ENCODE results near the gene DNAJB1.
"Not testable (repeated sequence)": the region's sequence is repeated elsewhere in the genome, so short reads cannot be mapped to it uniquely, and the experiment has no call there.

The DNAJB1 gene

DNA sequence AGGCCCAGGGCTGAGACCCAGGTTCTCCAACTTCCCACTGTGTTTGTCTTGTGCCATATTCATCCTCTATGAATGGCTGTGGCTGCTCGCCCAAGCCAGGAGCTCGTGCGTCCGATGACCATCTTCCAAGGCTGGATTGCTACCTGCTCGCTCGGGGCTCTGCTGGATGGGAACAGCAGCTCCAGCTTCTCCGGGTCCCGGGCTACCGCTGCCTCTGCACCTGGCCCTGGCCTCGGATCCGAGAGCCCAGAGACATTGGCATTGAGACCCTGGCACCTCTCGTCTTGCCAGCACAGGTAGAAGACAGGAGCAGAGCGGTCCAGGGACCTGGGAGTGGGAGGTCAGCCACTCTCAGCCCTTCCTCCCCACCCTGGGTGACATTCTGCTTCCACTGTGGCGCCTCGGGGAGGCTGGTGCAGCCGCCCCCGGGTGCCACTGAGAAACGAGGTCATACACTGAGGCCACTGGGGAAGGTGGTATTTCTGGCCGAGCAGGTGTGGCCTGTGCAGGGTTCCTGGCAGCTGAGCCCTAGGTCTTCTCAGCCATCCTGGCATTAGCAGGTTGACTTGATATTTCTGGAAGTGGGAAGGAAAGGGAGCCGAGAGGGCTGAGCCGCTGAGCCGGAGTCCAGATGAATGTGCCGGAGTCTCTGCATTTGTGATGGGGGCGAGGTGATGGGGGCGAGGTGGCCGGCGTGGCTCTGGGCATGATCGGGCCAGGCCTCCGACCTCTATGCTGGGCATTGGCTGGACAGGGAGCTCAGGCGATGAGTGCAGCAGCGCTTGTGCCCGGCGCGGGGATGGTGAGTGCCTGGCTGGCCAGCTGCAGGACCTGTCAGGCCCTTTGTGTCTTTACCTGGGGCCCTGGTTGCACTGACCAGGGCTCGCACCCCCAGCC, 35.1 kb upstream of the DNAJB1 start:
- DNase-seq (ENCODE audit: low read depth in 3 of 3) = no peak

DNA sequence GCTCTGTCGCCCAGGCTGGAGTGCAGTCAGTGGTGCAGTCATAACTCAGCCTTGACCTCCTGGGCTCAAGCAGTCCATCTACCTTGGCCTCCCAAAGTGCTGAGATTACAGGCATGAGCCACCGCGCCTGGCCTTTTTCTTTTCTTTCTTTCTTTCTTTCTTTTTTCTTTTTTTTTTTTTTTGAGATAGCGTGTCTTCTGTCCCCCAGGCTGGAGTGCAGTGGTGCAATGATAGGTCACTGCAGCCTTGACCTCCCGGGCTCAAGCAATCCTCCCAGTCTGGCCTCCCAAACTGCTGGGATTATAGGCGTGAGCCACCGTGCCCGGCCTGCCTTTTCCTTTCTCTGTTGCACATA, 33.8 kb upstream of the DNAJB1 start:
- DNase-seq (ENCODE audit: low read depth in 3 of 3) = not testable (repeated sequence)

DNA sequence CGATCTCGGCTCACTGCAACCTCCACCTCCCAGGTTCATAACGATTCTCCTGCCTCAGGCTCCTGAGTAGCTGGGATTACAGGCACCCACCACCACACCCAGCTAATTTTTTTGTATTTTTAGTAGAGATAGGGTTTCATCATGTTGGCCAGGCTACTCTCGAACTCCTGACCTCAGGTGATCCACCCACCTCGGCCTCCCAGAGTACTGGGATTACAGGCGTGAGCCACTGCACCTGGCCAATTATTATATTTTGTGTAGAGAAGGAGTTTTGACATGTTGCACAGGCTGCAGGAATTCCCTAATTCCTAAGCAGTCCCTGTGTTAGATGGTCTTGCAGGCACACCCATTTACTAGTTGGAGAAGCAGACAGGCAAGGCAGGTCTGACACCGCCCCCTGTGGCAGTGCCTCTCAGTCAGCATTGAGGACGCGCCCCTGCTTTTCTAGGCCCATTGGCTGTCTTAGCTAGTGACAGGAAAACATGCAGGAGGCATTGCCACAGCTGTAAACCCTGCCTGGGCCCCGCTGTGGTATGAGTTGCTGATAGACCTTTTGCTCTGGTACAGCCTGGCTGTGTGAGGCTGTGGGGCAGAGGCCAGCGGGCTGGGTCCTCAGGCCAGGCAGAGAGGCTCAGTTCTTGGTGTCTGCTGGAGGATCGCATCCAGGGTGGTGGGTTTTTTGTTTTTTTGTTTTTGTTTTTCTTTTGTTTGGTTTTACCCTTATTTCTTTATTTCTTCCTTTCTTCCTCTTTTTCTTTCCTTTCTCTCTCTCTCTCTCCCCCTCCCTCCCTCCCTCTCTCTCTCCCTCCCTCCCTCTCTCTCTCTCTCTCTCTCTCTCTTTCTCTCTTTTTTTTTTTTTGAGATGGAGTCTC, 33.2 kb upstream of the DNAJB1 start:
- DNase-seq (ENCODE audit: low read depth in 3 of 3) = peak in 2 of 3 experiments; percentile 48 to 58

DNA sequence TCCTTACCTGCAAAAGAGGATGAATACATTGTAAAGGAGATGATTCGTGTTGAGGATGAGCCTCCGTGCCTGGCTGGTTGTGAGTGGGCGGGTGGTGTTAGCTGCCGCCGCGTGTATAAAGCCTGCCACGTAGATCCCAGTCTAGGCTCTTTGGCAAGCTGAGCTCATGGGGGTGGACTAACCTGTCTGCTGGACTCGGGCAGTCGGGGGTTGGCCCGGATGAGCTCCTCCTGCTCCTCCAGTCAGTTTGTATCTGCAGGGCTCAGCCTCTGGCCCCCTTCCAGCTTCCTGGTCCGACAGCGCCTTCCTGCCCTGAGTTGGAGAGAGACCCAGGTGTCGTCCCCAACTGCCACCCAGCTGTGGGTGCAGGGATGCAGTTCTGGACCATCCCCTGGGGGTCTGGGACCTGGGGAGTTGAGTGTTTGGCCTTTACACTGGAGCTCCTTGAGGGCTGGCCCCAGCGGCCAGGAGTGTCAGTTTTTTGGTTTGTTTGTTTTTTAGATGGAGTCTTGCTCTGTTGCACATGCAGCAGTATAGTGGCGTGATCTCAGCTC, 32.1 kb upstream of the DNAJB1 start:
- DNase-seq (ENCODE audit: low read depth in 3 of 3) = no peak

DNA sequence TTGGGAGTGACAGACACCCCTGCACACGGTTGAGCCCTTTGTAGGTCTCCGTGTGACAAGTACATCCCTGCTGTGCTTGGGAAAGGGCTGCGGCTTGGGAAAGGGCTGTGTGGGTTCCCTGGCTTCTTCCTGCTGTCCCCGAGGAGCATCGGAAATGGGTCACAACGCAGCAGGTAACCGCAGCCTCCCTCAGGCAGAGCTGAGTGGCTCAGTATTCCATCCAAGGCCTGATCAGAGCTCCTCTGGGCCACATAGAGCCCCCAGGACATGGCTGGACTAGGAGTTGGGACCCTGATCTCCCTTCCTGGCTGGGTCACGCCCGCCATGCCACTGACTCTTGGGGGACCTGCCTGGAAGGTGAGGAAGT, 27.5 kb upstream of the DNAJB1 start:
- no peak for DNase-seq (ENCODE audit: low read depth in 3 of 3)

DNA sequence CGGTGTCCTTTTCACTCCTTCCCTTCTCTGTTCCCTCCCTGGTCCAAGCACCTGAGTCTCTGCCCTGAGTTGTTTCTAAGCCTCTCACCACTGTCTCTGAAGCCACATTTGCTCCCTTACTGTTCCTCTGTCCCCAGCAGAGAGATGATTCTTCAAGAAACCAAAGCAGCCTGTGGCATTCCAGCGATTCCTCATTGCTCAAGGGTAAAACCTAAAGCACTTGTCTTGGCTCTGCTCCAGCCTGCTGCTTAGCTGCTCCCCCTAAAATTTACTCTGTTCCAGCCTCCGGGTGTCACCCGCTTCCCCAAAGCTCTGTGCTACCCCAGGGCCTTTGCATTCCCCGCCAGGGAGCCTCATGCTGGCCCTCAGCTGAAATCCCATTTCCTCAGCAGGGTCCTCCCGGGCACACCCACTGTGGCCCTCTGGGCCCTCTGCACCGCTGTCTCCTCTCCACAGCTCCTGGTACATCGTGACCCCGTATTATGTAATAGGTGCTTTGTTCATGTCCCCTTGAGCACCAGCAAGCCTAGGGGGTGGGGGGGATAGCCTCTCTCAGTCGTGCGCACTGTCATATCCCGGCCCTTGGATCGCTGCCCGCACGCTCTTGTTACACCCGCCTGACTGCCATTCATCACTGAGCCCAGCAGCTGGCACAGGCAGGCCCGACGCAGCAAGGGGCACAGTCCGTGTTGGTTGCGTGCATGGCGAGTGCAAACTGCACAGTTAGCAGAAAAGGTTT, 26.9 kb upstream of the DNAJB1 start:
- DNase-seq (ENCODE audit: low read depth in 3 of 3) = no peak

DNA sequence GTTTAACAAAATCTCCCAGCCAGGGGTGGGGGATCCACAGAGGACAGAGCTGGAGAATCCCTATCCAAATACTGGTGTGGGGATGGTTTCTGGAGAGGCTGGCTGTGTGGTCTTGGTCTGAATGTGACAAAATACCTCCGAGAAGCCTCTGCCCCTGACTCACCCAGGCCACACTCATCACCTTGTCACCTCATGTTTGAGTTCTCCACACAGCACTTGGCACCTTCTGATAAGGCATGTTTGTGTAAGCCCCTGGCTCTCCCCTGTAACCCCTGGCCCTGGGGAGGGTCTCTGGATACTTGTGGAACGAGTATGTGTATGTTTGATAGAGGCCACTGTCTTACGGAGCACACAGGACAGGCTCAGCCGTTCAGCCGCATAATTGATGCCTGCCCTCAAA, 25.9 kb upstream of the DNAJB1 start:
- no peak for DNase-seq (ENCODE audit: low read depth in 3 of 3)

DNA sequence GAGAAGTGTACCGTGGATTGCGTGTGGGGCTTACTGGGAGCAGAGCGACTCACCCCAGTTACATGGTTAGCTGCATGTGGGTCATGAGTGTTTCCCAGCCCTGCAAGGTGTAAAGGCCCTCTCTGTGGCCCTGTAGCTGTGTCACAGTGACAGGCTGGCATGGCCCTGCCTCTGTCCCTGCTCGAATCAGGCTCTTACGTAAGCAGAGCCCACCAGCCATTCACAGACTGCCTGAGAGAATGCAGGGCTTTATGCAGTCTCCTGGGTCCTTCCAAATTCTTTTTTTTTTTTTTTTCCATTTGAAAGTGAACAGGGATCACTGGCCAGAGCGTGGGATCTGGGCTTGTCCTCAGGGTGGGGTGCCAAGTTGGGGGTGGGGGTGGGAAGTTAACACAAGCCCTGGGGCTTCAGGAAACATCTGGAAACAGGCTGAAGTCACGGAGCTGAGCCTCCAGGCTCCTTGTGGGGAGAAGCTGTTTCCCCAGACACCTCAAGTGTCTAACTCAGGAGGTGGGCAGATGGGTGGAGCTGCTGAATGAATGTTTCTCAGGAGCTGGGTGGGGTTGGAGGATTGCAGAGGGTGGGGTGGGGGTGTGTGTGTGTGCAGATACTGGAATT, 24.6 kb upstream of the DNAJB1 start:
- no peak for DNase-seq (ENCODE audit: low read depth in 3 of 3)

DNA sequence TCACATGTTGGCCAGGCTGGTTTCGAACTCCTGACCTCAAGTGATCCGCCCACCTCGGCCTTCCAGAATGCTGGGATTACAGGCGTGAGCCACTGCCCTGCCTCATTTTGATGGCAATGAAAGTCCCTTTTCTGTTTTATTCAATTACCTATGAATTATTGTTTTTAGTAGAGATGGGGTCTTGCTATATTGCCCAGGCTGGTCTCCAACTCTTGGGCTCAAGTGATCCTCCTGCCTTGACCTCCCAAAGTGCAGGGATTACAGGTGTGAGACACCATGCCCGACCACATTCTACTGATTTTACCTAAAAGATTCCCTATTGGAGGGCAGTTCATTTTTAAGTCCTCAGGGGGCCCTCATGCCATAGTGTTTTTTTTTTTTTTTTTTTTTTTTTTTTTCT, 23.8 kb upstream of the DNAJB1 start:
- not testable (repeated sequence) for DNase-seq (ENCODE audit: low read depth in 3 of 3)

DNA sequence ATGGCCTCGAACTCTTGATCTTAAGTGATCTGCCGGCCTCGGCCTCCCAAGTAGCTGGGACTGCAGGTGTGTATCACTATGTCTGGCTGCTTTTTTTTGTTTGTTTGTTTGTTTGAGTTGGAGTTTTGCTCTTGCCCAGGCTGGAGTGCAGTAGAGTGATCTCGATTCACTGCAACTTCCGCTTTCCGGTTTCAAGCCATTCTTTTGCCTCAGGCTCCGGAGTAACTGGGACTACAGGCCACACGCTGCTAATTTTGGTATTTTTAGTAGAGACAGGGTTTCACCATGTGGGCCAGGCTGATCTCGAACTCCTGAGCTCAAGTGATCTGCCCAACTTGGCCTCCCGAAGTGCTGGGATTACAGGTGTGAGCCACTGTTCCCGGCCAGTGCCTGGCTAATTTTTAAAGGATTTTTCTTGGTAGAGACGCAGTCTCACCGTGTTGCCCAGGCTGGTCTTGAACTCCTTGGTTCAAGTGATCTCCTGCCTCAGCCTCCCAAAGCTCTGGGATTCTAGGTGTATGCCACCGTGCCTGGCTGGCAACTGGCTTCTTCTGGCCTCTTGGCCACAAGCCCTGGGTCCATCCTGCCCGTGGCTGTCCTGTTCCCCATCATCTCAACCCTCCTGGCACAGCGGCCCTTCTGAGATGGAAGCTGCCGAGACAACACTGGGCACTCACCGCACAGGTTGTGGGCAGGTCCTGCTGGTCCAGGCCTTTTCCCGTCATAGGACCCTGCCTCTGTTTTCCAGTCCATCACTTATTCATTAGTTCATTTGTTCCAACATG, 22.7 kb upstream of the DNAJB1 start:
- DNase-seq (ENCODE audit: low read depth in 3 of 3) = no peak

DNA sequence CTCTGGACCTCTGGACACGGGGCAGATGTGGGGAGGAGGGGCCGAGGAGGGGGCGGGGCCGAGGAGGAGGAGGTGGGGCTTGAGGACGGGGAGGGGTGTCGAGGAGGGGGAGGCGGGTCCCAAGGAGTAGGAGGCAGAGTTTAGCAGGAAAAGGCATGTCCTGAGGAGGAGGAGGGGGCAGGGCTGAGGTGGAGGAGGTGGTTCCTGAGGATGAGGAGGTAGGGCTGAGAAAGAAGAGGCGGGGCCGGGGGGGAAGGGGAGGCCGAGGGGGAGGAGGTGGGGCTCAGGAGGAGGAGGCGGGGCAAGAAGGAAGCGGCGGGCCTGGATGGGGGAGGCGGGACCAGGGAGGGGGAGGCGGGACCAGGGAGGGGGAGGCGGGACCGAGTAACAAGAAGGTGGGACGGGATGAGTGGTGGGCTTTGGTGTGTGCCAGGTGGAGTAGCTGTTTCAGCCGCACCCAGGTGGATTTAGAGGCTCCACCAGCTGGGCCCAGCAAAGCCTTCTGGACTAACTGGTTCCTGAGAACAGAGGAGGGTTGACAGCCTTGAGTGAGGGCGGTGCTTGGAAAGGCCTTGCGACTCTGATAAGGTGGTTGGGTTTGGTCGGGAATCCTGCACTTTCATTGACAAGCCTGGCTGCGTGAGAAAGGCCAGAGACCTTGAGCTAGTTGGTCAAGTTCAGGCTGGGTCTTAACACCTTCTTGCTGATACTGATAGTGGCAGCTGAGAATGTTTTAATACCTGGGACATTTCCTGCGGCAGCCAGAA, 18.9 kb upstream of the DNAJB1 start:
- no peak for DNase-seq (ENCODE audit: low read depth in 3 of 3)

DNA sequence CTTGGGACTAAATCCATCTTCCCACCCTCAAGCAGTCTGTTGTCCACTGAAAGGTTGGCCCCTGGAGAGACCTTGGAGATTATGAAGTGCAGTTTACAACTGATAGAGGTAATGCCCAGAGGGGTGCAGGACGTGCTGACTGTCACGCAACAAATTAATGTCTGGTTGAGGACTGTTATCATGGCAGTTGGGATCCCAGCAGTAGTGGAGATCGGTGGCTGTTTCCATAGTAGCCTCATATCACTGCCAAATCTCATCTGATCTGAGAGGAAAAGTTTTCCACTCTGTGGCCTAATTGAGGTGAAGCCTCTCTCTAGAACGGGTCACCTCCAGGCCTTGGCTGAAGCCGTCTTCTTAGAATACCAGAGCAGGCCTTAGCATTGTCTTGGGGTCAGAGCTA, 15.3 kb upstream of the DNAJB1 start:
- no peak for DNase-seq (ENCODE audit: low read depth in 3 of 3)

DNA sequence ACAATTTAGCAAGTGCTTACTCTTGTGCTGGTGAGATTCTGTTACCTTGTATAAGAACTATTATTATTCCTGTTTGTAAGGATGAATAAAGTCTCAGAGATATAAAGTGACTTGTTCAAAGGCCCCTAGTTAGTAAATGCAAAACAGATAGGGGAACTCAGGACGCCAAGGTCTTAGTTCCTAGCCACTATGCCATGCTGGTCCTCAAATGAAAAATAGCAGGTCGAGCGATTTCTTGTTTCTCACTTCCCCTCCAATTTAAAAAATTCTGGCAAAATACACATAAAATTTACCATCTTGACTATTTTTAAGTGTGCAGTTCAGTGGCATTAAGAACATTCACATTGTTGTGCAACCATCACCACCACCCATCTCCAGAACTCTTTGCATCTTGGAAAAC, 12.3 kb upstream of the DNAJB1 start:
- DNase-seq (ENCODE audit: low read depth in 3 of 3) = no peak

DNA sequence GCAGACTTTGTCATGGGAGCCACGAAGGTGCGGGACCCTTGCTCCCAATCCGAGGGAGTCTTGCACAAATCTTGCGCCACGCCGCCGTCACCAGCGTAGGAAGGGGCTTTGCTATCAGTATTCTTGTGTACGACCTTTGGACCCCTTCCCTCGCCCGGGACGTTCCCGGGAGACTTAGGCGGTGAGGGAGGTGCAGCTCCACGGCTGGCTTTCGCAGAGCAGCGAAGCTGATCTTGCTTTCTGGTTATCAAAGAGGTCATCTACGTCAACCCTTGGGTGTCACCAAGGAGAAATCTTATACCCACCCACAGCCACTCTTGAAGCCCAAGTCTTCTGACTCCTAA, 11.8 kb upstream of the DNAJB1 start:
- DNase-seq (ENCODE audit: low read depth in 3 of 3) = no peak

DNA sequence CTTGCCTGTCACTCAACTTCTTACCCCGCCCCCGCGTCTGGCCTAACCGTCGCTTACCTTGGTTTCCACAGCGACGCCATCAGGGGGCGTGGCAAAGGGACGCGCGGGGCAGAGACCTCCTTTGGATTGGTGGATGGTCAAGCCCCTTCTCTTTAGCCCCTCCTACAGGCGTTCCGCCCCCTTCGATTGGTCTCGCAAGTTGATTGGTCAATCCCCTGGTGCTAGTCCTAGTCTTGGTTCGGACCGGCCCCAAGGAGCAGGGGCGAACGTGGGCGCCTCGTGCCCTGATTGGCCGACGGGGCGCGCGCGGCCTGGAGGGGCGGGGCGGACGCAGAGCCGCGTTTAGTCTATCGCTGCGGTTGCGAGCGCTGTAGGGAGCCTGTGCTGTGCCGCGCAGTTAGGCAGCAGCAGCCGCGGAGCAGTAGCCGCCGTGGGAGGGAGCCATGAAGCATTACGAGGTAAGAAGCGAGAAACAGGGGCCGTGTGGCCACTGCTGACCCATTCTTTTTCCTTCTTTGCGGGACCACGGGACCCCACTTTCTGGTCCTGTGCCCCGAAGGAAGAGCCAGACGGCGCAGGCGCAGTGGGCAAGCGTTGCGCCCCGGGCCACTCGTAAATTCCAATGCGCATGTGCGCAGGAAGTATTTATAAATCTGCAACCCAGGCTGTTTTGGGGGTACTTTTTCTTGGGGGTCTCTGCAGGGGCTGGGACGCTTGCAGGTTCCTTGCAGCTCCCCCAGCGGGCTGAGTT, 11.2 kb upstream of the DNAJB1 start, which contains the start of gene TECR:
Gene TECR, plus strand, starts transcription at position 341 of the 751 bp plus-strand sequence. Its CDS starts 103 bp downstream, at position 444.
- peak; percentile 100 for DNase-seq (ENCODE audit: low read depth in 3 of 3)

DNA sequence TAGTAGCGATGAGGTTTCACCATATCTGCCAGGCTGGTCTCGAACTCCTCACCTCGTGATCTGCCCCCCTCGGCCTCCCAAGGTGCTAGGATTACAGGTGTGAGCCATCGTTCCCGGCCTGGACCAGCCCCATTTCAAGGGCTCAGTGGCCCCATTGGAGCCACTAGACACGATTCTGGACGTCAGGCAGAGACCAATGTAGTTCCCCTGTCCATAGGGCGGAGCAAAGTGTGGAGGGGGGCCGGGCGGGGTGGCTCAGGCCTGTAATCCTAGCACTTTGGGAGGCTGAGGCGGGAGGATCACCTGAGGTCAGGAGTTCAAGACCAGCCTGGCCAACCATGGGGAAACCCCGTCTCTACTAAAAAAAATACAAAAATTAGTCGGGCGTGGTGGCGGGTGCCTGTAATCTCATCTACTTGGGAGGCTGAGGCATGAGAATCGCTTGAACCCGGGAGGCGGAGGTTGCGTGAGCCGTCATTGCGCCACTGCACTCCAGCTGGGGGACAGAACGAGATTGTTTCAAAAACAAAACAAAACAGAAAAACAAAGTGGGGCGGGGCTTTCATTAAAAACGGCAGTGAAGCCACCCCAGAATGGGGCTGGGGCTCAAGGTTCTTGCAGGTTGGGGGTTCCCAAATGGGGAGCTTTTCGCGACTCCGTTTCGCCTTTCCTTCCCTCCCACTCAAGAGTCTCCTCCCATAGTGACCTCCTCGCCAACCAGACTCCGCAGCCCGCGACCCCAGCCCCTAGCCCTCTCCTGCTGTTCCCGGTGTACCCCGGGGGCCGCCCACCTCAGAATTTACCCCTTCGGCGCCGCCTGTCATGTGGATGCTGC, 10.4 kb upstream of the DNAJB1 start:
- no peak for DNase-seq (ENCODE audit: low read depth in 3 of 3)

DNA sequence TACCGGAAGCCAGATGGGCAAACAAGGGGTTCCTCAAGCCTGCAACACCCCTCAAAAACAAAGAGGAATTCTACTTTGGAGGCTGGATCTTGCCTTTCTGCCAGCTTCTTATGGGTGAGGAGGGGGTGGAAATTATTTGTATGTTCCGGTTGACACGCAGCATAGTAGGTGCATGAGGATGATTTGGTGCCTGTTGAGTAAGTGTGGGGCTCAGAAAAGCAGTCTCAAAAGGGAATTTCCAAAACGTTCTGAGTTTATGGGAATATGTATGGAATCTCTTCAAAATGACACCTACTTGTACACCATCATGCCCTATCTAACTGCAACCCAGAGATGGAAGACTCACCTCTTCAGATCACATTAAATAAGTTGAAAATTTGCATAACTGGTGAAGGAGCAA, 8.2 kb upstream of the DNAJB1 start:
- DNase-seq (ENCODE audit: low read depth in 3 of 3) = no peak

DNA sequence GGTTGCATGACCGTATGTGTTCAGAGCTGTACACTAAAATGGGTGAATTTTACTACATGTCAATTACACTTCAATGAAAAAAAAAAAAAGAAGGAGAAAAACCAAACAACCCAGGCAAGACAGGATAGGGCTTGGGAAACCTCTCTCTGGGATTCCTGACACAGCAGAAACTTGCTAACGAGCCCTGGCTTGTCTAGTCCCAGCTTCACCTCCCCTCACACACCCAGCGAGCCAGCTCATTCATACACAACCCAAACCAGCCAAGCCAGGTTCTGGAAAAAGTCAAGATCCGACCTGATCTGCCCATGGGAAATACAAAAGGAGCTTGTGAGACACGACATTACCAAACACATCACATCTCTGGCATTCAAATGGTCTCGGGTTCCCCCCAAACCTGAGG, 7.5 kb upstream of the DNAJB1 start:
- DNase-seq (ENCODE audit: low read depth in 3 of 3) = no peak

All from stimulated activated CD4-positive, alpha-beta T cell treated with anti-CD3 and anti-CD28 coated beads, TNF-alpha, amount 100 ng/mL, for 4 hours (primary cell).